Heart left ventricle (tissue), 13 donors: ENCODE measurements around the gene TXNDC16.

Source experiments
- POLR2A ChIP-seq, 2 donors: fragments of 450-650 bp; IDR thresholded peaks; one replicate each; pipeline ENCODE4 v1.6.1; 2017; ENCODE audit warnings: antibody characterized with exemption in 2 of 2, mild to moderate bottlenecking in 2 of 2, moderate library complexity in 2 of 2
- TF ChIP-seq, protein P1 (sequence below), 12 donors: fragments of 200-600 bp; sonication (generic) in 4 of 12; IDR thresholded peaks; one replicate each; pipeline versions ENCODE4 v1.5.0 to v1.8.0; 2018 to 2022; ENCODE audit warnings: antibody characterized with exemption in 12 of 12, mild to moderate bottlenecking in 5 of 12
- donor health status: ischemic (EF 13 %, LVEDD 7.1; RV severe dilation, severe dysfunction).
- donor health status: DM: no; HTN: yes; CAD: no.
- donor health status: DM: no; HTN: no; CAD: no.
- donor health status: ischemic (EF 25% LVEDD 6.9; RV normal size, moderate dysfunction).
- donor health status: ischemic (EF 25% LVEDD 5.7; RV mildly dilated, moderate dysfunction).
- donor health status: ischemic (EF 35%, LVEDD 5.7; RV mildly dilated, moderate dysfunction).
- donor health status: nonischemic (EF 11% LVEDD 7.7; RV severe dilation, severe dysfunction).
- donor health status: DM: yes; HTN: yes; CAD: no.
- donor health status: PGD.
- donor health status: ischemic (EF 29% LVEDD 5.4; RV normal size, mild dysfunction).
- donor health status: nonischemic (EF 23%, LVEDD 6.1; RV moderate dilation, normal function).

DNA sequence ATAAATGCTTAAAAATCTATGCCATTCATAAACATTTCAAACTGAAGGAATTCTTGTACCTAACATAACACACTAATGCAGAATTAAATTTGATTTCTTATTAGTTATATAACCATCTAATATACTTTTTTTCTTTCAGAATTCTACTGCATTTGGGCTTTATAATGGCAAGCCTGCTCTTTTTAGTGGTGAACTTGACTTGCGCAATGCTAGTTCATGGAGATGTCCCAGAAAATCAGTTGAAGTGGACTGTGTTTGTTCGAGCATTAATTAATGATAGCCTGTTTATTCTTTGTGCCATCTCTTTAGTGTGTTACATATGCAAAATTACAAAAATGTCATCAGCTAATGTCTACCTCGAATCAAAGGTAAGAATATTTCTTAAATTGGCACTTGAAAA, 47.7 kb upstream of the TXNDC16 start:
- TF ChIP-seq, protein P1, sequence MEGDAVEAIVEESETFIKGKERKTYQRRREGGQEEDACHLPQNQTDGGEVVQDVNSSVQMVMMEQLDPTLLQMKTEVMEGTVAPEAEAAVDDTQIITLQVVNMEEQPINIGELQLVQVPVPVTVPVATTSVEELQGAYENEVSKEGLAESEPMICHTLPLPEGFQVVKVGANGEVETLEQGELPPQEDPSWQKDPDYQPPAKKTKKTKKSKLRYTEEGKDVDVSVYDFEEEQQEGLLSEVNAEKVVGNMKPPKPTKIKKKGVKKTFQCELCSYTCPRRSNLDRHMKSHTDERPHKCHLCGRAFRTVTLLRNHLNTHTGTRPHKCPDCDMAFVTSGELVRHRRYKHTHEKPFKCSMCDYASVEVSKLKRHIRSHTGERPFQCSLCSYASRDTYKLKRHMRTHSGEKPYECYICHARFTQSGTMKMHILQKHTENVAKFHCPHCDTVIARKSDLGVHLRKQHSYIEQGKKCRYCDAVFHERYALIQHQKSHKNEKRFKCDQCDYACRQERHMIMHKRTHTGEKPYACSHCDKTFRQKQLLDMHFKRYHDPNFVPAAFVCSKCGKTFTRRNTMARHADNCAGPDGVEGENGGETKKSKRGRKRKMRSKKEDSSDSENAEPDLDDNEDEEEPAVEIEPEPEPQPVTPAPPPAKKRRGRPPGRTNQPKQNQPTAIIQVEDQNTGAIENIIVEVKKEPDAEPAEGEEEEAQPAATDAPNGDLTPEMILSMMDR (IDR thresholded peaks at IDR 0.05) = no peak
- no peak for TF ChIP-seq POLR2A (IDR thresholded peaks at IDR 0.05)
